ENCODE measurements around the gene CSH2.
"Not testable (repeated sequence)": the region's sequence is repeated elsewhere in the genome, so short reads cannot be mapped to it uniquely, and the experiment has no call there.

CSH2 gene

DNA sequence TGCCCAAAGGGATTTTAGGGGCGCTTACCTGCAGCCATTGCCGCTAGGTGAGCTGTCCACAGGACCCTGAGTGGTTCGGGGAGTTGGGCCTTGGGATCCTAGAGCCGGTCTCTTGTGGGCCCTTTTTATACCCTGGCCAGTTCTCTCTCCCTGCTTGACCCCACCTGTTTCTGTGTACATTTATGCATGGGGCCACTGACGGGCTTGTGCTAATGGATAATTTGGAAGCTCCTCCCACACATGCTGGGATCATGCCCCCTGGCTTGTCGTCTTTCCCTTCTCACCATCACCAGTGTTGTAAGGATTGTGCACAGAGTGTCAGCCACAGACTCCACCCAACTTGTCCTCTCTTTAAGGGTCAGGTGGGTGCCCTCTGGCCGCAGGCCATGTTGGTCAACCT lies at the start of gene CSH2:
Gene CSH2 (minus strand): TSS at position 101 of the 400 bp plus-strand sequence. CDS start 63 bp downstream, at position 38.
- DNase-seq, result not testable (repeated sequence)

DNA sequence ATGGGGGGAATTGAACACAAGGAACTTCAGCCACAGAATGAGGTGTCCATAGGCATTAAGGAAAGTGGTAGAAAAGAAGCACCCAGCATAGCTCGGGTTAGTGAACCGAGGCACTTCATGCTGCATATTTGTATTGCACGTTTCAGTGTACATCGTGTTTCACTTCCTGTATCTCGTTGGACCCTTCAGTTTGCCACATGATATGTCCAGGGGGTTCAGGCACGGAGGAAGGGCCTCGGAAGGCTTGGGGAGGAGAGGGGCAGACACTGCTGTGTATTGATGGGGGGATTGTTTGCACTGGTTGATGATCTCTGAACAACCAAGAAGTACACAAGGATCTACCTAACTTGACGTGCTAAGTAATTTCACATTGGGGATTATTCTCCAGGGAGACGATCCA lies 48.9 kb upstream of the CSH2 start:
- not testable (repeated sequence) for DNase-seq

DNA sequence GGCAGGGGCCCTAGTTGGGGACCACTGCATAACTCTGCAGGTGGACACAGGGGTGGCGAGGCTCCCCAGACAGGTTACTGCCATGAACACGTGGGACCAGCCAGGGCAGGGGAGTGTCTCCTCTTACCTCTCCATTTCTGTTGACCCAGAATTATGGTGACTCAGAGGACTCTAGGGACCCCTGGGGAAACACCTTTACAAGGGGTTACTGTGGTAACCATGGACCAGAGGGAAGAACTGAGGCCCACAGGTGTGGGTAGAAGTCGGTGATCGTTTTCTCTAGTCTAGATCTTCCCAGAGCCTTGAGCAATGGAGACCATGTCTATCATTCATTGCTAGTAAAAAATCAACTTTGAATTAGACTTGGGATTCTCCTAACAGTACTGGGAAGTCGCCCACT lies 47.3 kb upstream of the CSH2 start:
- not testable (repeated sequence) for DNase-seq

DNA sequence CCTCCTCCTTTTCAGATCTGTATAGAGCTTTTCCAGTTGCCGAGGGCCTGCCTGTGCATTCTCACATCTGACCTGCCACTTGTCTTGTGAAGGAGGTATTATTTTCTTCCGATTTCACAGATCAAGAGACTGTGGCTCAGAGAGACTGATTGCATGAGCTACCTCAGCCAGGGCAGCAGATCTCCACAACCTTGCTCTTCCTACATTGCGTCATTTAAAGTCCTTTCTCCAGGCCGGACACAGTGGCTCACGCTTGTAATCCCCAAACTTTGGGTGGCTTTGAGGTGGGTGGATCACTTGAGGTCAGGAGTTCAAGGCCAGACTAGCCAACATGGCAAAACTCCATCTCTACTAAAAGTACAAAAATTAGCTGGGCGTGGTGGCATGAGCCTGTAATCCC lies 46.6 kb upstream of the CSH2 start:
- DNase-seq, result not testable (repeated sequence)

DNA sequence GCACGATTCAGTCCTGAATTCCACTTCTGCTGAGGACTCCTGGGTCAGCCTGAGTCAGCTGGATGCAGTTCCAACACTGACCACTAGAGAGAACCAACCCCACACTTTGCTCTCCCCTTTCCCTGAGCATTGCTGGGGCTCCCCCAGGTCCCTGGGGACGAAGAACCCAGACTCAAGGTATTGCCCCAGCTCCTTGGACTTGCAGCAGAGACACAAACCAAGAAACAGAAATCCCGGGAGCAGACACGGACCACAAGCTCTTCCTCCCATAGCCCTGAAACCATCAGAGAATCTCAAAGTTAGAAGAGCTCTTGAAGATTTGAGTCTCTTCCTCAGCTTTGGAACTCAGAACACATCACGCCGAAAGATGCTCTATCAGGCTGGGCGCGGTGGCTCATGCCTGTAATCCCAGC lies 45.8 kb upstream of the CSH2 start:
- peak; percentile 9 to 53 for DNase-seq

DNA sequence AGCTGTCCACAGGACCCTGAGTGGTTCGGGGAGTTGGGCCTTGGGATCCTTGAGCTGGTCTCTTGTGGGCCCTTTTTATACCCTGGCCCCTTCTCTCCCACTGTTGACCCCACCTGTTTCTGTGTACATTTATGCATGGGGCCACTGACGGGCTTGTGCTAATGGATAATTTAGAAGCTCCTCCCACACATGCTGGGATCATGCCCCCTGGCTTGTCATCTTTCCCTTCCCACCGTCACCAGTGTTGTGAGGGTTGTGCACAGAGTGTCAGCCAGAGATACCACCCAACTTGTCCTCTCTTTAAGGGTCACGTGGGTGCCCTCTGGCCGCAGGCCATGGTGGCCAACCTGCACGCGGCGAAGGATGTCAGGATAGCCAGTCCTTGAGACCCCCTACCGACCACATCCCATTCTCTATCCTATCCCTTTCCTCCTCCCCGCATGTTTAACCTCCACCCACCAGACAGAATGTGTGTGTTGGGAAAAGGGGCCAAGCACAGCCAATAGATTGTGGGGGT lies 45.4 kb upstream of the CSH2 start, which contains the start of gene GH1:
Gene GH1 (minus strand): TSS at position 51 of the 517 bp plus-strand sequence. CDS start 63 bp downstream, outside the sequence.
- DNase-seq, result not testable (repeated sequence)

DNA sequence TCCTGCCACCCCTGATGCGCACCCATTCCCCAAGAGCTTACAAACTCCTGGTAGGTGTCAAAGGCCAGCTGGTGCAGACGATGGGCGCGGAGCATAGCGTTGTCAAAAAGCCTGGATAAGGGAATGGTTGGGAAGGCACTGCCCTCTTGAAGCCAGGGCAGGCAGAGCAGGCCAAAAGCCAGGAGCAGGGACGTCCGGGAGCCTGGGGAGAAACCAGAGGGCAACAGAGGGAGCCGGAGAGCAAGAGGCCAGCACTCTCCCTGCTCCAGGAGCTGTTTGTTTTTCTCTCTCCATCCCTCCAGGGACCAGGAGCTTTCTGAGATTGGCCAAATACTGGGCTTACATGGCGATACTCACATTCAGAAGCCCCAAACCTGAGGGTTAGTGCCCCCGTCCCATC lies 44.8 kb upstream of the CSH2 start:
- DNase-seq, result no peak

DNA sequence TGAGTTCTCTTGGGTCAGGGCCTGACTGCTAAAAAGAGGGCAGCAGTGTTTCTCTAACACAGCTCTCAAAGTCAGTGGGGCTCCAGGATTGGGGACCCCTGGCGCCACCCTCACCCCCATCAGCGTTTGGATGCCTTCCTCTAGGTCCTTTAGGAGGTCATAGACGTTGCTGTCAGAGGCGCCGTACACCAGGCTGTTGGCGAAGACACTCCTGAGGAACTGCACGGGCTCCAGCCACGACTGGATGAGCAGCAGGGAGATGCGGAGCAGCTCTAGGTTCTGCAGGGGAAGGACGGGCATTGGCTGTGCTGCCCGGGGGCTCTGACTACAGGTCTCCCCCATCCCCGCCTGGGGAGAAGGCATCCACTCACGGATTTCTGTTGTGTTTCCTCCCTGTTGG lies 44.2 kb upstream of the CSH2 start:
- no peak for DNase-seq

DNA sequence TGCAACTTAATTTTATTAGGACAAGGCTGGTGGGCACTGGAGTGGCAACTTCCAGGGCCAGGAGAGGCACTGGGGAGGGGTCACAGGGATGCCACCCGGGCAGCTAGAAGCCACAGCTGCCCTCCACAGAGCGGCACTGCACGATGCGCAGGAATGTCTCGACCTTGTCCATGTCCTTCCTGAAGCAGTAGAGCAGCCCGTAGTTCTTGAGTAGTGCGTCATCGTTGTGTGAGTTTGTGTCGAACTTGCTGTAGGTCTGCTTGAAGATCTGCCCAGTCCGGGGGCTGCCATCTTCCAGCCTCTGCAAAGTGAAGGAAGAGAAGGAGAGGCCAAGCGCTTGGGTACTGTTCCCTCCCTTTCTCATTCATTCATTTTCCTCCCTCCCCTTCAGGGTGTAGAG lies 43.7 kb upstream of the CSH2 start:
- not testable (repeated sequence) for DNase-seq

DNA sequence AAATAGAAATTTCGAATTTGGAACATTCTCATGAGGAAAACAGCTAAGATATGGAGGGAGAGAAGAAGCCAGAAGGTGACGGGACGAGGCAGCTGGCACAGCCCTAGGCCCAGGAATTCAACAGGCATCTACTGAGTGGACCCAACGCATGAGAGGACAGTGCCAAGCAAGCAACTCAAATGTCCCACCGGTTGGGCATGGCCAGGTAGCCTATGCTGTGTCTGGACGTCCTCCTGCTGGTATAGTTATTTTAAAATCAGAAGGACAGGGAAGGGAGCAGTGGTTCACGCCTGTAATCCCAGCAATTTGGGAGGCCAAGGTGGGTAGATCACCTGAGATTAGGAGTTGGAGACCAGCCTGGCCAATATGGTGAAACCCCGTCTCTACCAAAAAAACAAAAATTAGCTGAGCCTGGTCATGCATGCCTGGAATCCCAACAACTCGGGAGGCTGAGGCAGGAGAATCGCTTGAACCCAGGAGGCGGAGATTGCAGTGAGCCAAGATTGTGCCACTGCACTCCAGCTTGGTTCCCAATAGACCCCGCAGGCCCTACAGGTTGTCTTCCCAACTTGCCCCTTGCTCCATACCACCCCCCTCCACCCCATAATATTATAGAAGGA lies 43.2 kb upstream of the CSH2 start:
- DNase-seq, result no peak

DNA sequence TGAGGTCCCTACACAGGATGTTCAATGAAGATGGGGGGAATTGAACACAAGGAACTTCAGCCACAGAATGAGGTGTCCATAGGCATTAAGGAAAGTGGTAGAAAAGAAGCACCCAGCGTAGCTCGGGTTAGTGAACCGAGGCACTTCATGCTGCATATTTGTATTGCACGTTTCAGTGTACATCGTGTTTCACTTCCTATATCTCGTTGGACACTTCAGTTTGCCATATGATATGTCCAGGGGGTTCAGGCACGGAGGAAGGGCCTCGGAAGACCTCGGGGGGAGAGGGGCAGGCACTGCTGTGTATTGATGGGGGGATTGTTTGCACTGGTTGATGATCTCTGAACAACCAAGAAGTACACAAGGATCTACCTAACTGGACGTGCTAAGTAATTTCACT lies 42.3 kb upstream of the CSH2 start:
- not testable (repeated sequence) for DNase-seq

DNA sequence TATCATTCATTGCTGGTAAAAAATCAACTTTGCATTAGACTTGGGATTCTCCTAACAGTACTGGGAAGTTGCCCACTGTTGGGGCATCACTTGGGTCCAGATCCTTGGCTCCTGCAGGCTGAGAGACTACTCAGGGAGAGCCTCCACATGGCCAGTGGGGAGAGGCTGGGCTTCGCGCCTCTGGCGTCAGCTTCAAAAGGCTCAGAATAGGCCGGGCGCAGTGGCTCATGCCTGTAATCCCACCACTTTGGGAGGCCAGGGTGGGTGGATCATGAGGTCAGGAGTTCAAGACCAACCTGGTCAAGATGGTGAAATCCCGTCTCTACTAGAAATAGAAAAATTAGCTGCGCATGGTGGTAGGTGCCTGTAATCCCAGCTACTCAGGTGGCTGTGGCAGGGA lies 41.0 kb upstream of the CSH2 start:
- no peak for DNase-seq

DNA sequence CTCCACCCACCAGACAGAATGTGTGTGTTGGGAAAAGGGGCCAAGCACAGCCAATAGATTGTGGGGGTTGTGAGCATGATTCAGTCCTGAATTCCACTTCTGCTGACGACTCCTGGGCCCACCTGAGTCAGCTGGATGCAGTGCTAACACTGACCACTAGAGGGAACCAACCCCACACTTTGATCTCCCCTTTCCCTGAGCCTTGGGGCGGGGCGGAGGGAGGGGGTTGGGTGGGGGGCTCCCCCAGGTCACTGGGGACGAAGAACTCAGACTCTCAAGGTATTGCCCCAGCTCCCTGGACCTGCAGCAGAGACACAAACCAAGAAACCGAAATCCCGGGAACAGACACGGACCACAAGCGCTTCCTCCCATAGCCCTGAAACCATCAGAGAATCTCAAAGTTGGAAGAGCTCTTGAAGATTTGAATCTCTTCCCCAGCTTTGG lies 38.2 kb upstream of the CSH2 start:
- peak in 1 of 2 experiments; percentile 7 for DNase-seq

DNA sequence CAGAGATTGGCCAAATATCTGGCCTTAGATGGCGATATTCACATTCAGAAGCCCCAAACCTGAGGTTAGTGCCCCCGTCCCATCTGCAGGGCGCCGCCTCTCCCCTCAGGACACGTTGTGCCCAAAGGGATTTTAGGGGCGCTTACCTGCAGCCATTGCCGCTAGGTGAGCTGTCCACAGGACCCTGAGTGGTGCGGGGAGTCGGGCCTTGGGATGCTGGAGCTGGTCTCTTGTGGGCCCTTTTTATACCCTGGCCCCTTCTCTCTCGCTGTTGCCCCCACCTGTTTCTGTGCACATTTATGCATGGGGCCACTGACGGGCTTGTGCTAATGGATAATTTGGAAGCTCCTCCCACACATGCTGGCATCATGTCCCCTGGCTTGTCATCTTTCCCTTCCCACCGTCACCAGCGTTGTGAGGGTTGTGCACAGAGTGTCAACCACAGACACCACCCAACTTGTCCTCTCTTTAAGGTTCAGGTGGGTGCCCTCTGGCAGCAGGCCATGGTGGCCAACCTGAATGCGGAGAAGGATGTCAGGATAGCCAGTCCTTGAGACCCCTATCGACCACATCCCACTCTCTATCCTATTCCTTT lies 37.7 kb upstream of the CSH2 start, which contains the start of gene CSHL1:
Gene CSHL1 (minus strand): TSS at position 218 of the 595 bp plus-strand sequence. CDS start 62 bp downstream, at position 156.
- DNase-seq, result no peak

DNA sequence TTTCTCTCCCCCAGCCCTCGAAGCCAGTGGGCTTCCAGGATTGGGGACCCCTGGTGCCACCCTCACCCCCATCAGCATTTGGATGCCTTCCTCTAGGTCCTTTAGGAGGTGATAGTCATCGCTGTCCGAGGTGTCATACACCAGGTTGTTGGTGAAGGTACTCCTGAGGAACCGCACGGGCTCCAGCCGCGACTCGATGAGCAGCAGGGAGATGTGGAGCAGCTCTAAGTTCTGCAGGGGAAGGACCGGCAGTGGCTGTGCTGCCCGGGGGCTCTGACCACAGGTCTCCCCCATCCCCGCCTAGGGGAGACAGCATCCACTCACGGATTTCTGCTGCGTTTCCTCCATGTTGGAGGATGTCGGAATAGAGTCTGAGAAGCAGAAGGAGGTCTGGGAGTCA lies 36.6 kb upstream of the CSH2 start:
- no peak for DNase-seq

DNA sequence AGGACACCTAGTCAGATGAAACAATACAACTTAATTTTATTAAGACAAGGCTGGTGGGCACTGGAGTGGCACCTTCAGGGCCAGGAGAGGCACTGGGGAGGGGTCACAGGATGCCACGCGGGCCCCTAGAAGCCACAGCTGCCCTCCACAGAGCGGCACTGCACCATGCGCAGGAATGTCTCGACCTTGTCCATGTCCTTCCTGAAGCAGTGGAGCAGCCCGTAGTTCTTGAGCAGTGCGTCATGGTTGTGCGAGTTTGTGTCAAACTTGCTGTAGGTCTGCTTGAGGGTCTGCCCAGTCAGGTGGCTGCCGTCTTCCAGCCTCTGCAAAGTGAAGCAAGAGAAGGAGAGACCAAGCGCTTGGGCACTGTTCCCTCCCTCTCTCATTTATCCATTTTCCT lies 36.1 kb upstream of the CSH2 start:
- not testable (repeated sequence) for DNase-seq

DNA sequence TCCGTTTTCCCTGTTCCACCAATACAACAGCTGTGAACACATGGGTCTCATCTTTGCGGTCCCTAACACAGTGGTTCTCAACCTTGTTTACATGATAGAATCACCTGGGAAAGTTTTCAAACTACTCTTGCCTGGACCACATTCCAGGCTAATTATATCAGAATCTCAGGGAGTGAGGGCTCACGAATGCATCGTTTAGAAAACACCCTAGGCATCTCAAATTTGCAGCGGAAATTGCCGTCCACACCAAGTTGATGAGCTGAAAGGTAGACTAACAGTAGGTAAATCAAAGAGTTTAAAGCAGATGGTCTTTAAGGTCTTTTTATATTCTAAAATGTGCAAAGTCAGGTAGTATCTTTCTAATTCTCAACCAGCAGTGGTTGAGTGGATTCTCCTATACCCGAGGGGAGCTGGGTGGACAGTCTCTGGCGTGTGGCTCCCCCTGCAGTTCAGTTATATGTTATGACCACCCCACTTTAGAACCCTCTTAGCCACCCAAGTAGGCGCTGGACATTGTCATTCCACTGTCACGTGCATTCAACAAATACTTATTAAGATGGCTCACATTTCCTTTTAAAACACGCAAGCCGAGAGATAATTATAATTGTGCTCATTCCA lies 33.8 kb upstream of the CSH2 start:
- peak in 1 of 2 experiments; percentile 21 for DNase-seq

DNA sequence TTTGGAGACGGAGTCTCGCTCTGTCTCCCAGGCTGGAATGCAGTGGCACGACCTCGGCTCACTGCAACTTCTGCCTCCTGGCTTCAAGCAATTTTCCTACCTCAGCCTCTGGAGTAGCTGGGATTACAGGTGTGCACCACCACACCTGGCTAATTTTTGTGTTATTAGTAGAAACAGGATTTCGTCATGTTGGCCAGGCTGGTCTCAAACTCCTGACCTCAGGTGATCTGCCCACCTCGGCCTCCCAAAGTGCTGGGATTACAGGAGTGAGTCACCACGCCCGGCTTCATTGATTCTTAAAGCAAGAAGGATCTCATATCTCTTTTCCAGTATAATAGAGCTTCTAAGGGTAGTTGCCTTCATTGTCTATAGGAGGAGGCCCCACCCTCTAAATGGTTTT lies 31.3 kb upstream of the CSH2 start:
- DNase-seq, result not testable (repeated sequence)

DNA sequence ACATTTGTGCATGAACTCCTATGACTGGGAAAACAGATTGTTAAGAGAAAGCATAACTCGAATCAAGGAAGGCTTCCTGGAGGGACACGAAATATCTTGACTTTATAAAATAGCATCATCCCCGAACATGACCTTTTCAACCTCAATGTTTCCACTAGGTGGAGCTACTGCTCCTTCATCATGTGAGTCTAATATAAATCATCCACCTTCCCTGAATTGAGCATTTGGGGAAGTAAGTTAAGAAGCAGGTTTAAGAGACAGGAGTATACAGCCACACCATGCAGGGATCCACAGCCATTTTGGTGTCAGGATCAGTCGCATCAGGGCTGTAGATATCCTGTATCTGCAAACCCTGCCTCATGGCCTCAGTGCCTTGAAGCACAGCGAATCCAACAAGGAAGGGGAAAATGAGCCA lies 30.3 kb upstream of the CSH2 start:
- not testable (repeated sequence) for DNase-seq

DNA sequence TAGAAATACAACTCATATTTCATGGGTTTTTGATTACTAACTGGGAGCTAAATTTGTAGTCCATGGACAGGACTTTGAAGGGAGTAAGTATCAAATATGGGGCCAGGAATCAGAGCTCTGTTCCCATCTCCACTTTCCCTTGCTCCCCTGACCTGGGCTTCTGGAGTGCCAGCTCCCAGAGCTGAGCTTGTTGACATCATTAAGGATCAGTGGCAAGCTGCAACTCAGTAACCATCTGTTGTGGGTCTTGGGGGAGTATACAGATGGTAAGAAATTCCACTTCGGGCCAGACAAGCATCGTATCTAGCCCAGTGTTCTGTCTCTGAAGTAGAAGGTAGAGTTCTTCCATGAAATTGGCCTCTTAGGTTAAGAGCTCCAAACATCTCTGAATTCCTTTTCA lies 28.5 kb upstream of the CSH2 start:
- peak in 1 of 2 experiments; percentile 20 for DNase-seq

DNA sequence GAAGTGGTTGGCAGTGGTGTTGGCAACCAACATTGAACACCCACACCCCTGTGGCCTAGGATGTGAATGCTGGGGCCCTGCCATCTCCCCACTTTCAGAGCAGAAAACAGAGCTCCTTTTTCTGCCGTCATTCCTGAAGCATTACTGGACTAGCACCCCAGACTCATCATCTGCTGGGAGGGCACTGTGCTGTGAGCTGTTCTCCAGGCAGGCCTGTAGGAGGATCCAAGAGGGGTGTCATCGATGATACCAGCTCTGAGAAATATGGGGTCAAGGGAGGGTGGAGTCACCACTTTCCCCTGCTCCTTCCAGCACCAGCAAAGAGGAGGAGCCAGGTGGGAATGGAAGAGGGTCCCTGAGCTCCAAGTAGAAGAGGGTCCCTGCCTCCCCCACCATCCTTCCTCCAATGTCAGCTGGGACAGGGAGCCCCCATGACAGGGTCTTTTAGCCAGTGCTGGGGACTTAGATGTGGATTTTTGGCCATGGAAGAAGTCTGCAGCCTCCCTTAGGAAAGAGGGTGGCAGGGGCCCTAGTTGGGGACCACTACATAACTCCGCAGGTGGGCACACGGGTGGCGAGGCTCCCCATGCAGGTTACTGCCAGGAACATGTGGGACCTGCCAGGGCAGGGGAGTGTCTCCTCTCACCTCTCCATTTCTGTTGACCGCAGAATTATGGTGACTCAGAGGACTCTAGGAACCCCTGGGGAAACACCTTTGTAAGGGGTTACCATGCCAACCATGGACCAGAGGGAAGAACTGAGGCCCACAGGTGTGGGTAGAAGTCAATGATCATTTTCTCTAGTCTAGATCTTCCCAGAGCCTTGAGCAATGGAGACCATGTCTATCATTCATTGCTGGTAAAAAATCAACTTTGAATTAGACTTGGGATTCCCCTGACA lies 25.7 kb upstream of the CSH2 start:
- not testable (repeated sequence) for DNase-seq

DNA sequence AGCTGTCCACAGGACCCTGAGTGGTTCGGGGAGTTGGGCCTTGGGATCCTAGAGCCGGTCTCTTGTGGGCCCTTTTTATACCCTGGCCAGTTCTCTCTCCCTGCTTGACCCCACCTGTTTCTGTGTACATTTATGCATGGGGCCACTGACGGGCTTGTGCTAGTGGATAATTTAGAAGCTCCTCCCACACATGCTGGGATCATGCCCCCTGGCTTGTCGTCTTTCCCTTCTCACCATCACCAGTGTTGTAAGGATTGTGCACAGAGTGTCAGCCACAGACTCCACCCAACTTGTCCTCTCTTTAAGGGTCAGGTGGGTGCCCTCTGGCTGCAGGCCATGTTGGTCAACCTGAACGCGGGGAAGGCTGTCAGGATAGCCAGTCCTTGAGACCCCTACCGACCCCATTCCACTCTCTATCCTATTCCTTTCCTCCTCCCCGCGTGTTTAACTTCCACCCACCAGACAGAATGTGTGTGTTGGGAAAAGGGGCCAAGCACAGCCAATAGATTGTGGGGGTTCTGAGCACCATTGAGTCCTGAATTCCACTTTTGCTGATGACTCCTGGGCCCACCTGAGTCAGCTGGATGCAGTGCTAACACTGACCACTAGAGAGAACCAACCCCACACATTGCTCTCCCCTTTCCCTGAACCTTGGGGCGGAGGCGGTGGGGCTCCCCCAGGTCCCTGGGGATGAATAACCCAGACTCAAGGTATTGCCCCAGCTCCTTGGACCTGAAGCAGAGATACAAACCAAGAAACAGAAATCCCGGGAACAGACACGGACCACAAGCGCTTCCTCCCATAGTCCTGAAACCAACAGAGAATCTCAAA lies 23.3 kb upstream of the CSH2 start, which contains the start of gene CSH1:
Gene CSH1 (minus strand): TSS at position 51 of the 831 bp plus-strand sequence. CDS start 63 bp downstream, outside the sequence.
- DNase-seq, result not testable (repeated sequence)

Measured in NCI-H446 (cell line).